ENCODE results near the gene OSBPL10.
A peak's percentile ranks its signal among the peaks of the same experiment; 100 is the strongest.
"Not testable (repeated sequence)": the region's sequence is repeated elsewhere in the genome, so short reads cannot be mapped to it uniquely, and the experiment has no call there.

The OSBPL10 gene, protein sequence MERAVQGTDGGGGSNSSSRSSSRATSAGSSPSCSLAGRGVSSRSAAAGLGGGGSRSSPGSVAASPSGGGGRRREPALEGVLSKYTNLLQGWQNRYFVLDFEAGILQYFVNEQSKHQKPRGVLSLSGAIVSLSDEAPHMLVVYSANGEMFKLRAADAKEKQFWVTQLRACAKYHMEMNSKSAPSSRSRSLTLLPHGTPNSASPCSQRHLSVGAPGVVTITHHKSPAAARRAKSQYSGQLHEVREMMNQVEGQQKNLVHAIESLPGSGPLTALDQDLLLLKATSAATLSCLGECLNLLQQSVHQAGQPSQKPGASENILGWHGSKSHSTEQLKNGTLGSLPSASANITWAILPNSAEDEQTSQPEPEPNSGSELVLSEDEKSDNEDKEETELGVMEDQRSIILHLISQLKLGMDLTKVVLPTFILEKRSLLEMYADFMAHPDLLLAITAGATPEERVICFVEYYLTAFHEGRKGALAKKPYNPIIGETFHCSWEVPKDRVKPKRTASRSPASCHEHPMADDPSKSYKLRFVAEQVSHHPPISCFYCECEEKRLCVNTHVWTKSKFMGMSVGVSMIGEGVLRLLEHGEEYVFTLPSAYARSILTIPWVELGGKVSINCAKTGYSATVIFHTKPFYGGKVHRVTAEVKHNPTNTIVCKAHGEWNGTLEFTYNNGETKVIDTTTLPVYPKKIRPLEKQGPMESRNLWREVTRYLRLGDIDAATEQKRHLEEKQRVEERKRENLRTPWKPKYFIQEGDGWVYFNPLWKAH

DNA sequence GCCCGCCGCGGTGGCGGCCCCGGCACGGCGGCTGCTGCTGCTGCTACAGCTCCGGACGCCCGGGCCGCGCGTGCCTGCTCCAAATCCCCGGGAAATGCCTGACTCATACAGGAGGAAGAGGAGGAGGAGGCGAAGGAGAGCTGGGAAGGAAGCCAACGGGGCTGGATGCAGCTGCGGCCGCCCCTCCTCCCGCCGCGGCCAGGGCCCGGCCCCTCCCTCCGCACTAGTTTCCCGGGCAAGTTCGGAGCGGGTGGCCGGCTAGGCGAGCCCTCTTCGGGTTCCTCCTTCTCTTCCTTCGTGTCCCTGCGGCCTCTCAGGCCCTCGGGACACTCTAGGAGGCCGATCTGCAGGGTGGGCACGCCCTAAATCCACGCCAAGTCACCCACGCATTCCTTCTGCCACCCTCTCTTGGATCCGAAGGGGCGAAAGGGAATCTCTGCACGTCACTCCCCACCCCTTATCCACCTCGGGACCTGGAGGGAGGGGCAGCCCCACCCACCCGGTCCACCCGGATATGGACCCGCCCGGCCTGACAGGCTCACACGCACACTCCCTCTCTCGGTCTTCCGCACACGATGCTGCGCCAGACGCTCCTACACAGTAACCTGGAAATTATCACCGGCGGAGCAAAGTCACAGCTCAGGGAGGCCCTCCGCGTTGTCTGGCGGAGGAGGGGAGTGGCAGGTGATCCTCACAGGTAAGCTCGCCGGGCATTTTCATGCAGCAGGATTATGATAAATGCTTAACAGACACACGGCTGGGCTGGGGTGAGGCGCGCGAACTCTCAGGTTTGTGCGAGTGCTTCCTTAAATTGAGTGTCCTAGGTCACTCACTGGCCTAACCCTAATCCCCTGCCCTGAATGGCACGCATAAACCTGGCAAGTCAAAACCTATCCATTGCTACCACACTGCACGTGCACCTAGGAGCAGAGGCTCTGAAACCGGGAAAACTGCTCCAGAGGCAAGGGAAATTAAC is at the start of gene OSBPL10, which contains the start of gene ZNF860:
OSBPL10 (minus strand) TSS at position 57 of the 976 bp plus-strand sequence. CDS start 83 bp downstream, outside the sequence.
ZNF860 (plus strand) TSS at position 545 of the 976 bp plus-strand sequence. CDS start 7,330 bp downstream, outside the sequence.
- ATAC-seq = peak; percentile 15 to 28

DNA sequence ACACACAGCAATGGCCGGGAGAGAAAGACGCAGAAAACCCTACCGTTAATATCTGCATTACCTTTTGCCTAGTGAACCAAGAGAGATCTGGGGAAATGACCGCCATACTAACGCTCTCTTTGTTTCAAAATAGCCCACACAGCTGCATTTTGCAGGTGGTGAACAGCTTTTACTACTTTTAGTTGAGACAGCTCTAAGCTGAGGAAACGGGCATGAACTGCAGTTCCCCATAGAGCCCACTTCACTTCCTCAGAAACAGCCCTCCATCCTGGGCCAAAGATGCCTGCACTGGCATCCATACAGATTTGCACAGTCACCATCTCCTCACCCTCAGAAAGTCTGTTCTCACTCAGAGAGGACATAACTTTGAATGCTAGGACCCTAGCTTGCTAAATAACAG is 45.5 kb upstream of the OSBPL10 start:
- ATAC-seq = no peak

DNA sequence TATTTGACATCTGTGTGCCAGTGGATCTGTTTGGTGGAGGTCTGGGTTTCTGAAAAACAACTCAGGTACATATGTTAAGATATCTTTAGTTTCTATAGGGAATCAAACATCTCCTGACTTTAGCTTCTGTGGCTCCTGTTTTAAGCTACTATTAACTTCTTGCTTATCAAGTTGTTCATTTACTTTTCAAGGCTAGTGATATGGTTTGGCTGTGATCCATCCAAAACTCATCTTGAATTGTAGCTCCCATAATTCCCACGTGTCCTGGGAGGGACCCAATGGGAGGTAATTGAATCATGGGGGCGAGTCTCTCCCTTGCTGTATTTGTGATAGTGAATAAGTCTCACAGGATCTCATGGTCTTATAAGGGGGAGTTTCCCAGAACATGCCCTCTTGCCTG is 41.9 kb upstream of the OSBPL10 start:
- ATAC-seq = no peak

DNA sequence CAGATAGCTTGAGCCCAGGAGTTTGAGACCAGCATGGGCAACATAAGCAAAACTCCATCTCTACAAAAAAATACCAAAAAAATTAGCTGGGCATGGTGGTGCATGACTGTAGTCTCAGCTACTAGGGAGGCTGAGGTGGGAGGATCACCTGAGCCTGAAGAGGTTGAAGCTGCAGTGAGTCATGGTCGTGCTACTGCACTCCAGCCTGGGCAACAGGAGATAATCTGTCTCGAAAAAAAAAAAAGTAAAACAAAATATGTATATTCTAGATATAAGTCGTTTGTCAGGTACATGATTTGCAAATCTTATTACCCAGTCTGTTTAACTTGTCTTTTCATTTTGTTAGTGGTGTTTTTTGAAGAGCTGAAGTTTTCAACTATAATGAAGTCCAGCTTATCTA is 40.7 kb upstream of the OSBPL10 start:
- ATAC-seq = no peak

DNA sequence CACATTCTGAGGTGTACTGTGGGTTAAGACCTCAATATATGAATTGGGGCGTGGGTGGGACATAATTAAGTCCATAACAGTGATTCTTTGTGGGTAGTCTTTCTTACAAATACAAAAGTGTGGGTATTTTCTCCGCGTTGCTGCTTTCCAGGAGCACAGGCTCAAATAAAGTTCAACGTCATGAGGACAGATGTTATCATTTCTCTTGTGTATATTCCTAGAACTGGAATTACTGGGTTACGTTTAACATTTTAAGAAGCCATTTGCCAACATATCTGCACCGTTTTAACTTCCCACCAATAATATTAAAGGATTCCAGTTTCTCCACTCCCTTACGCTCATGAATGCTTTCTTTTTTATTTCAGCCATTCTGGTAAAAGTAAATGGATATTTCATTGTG is 40.1 kb upstream of the OSBPL10 start:
- ATAC-seq = no peak

DNA sequence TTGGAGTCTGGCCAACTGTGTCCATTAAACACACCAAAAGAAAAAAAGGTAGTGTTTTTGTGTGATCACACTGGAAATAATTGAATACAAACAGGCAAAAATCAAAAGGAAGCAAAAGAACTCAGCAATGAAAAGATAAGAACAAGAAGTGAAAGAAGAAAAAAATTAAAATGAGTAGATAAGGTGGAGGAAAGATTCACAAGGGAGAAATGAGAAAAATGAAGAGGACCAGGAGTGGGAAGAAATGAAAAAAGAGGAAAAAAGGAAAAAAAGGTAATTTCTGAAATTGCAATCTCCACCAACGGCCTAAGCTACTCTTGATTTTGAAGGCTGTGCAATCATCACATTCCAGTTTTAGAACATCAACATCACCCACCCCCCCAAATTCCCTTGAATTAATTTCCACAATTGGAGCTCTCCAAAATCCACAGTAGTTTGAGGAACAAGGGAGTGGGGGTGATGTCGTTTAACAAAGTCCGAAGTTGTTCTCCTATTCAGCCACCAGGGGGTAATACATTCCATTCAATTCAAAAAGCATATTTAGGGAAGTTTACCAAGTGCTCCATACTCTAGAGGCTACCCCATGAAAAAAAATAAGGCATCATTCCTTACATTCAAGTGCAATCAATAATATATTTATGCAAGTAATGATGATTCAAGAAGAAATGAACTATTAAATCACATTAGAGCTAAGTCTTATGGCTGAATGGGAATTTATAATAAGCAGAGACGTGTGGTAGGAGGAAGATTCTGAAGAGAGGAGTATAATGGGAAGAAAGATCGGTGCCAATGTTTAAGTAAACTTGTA is 37.9 kb upstream of the OSBPL10 start:
- ATAC-seq = no peak

DNA sequence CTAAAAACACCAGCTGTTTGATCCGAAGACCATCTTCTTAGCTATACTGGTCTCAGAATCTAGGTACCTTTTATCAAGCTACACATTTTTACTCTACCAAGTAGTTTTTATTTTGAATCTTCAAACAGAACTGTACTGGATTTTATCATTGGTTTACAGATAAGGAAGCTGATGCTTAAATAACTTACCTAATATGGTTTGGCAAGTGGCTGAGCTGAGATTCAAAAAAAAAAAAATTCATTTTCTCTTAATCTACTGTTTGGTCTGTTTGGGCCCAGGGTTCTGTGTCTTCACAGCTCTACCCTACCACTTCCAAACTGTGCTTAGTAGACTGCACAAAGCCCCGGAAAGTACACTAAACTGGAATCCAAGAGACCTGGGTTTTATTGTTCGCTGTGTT is 36.2 kb upstream of the OSBPL10 start:
- no peak for ATAC-seq

DNA sequence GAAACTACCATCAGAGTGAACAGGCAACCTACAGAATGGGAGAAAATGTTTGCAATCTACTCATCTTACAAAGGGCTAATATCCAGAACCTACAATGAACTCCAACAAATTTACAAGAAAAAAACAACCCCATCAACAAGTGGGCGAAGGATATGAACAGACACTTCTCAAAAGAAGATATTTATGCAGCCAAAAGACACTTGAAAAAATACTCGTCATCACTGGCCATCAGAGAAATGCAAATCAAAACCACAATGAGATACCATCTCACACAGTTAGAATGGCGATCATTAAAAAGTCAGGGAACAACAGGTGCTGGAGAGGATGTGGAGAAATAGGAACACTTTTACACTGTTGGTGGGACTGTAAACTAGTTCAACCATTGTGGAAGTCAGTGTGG is 34.6 kb upstream of the OSBPL10 start:
- ATAC-seq = not testable (repeated sequence)

DNA sequence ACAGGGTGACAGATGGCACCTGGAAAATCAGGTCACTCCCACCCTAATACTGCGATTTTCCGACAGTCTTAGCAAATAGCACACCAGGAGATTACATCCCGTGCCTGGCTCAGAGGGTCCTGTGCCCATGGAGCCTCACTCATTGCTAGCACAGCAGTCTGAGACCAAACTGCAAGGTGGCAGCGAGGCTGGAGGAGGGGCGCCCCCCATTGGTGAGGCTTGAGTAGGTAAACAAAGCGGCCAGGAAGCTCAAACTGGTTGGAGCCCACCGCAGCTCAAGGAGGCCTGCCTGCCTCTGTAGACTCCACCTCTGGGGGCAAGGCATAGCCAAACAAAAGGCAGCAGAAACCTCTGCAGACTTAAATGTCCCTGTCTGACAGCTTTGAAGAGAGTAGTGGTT is 29.6 kb upstream of the OSBPL10 start:
- ATAC-seq = not testable (repeated sequence)

DNA sequence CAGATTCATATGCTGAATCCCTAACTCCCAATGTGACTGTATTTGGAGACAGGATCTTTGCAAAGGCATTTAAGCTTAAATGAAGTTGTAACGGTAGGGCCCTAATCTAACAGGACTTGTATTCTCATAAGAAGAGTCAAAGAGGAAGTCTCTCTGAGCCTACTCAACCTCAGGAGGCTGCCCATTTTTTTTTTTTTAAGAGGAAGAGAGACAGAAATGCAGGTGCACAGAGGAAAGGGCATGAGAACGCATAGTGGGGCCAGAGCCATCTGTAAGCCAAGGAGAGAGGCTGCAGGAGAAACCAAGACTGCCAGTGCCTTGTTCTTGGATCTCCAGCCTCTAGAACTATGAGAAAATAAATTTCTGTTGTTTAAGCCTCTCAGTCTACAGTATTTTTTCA is 28.9 kb upstream of the OSBPL10 start:
- no peak for ATAC-seq

DNA sequence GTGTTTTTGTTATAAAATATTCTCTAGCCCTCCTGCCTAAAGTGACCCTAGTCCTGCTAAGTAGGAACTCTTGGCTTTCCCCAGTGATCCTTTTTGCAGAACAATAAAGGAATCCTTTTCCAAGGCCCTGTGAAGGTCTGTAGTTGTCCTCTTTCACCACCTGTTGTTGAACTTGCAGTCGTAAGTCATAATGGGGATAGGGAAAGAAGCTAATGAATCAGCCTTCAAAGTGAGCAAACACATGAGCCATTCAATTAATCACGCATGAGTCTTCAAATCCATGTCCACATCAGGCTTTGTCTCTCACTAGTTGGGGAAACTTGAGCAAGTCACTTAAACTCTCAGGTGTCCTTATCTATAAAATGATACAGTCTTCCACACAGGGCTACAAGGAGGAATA is 28.0 kb upstream of the OSBPL10 start:
- ATAC-seq = no peak

DNA sequence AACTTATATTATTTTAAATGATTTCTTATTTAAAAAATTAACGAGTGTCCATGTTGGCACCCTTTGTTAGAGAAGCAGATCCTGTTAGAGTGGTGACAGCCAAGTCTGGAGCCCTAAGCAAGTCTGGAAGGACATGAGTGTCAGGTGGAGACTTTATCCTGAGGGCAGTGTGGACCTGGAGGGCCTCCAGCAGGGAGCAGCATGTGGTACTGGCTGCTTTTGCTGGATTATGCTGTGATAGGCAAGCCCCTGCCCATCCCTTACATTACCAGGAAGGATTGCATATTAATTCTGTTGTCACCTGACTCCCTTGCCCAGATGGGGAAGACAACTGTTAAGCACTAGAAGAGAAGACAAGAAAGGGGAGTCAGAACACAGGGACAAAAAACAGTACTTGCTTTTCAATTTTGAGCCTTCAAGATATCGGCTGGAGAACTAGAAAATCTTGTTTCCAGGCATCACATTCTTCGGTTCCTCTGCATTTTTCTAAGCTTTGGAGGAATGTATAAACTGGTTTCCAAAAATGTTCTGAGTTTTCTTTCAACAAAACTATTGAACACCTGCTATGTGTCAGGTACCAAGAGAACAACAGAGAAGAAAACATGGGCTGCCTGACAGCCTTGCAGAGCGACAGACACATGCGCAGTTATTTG is 23.2 kb upstream of the OSBPL10 start:
- no peak for ATAC-seq

DNA sequence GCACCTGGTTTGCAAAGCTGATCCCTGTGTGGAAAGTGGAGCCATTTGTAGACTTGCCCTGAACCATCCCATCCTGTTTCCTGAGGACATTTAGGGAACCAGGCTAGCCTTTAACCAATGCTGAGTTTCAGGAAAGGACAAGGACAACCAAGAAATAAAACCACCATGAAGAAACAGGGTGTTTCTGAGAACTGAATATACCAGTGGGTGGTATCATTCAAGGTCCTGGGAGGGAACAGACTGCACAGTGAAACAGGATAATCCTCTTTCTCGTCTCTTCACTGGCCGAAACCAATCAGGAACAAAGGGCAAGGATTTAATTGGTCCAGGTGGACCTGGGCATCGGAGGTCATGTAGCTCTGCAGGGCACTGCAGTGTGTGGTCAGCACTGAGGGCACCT is 22.3 kb upstream of the OSBPL10 start:
- no peak for ATAC-seq

DNA sequence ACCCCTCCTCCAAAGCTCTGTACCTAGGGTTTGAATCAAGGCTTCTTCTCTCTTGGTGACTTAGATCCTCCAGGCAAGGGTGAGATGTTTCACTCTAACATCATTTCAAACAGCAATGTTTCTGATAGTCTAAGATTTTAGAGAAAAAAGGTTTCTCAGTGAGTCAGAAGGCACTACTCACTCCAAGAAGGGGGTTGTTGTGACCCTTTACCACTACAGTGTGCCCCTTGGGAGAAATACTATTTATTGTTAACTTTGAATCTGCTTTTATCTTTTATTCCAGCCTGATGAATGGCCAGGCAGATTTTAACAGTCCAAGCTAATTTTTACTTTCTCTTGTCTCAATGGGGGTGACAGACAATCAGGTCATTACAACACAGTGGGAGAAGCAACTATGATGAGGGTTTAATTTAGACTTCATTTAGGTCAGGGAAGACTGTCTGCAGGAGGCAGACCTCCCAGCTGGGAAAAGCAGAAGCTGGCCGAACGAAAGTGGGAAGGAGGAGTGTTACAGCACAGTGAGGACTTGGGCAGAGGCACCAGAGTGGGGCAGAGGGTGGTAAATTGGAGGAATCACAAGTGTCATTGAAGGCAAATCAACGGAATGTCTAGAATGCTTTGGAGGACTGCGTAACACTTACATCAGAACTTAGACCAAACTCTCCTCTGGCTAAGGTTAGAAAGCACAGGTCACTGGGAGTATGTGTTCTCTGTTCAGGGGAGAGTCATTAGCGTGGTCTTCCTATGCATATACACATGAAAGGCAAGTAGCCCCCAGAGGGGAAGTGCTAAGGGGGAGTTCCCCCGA is 21.7 kb upstream of the OSBPL10 start:
- ATAC-seq = no peak

DNA sequence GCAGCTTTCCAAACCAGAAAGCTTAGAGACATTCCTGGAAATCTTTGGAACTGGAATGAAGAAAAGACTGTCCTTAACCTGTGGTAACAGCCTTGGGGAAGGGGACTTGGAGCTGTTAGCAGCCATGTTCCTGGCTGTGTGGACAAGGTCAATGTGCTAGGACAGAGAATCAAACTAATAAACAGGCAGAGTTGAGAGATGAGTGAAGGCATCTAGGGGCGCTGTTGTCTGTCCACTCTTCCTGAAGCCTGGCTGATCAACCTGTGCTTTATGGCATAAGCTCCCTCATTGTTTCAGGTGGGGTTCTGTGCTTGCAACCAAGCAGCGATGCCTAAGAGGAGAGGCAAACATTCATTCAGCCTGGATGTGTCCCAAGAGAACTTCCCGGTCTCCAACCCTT is 19.8 kb upstream of the OSBPL10 start:
- no peak for ATAC-seq

DNA sequence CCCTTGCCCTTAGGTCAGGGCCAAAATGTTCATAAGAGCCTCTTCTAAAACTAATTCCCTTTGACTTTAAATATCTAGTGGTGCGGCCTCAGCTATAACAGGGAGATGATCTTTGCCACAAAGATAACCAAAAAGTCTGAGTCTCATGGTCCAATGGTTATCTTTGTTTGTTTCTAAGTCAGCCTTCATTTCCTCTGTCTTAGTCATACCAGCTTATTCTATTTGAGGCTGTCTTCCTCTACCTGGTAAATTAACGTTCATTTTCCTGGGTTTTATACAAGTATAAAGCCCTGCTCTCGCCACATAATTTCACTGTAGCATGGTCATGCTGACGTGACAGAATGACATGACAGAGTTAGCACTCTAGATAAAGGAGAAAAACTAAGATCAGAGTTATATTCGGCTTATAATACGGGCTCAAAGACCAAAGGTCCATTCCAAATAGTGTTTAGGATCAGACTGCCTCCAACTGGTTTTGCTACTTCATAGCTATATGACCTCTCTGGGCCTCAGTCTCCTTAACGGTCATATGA is 18.9 kb upstream of the OSBPL10 start:
- no peak for ATAC-seq

DNA sequence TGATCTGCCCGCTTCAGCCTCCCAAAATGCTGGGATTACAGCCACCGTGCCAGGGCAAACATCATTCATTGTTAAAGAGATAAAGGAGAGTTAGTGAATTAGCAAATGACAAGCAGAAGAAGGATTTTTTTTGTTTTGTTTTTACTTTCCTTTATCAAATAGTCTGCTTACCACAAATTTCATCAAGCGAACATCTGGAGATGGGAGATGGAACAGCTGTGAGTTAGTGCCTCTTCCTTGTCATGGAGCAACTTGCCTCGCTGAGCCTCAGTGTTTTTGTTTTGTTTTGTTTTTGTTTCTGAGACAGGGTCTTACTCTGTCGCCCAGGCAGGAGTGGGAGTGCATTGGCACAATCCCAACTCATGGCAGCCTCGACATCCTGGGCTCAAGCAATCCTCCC is 16.4 kb upstream of the OSBPL10 start:
- ATAC-seq = no peak

DNA sequence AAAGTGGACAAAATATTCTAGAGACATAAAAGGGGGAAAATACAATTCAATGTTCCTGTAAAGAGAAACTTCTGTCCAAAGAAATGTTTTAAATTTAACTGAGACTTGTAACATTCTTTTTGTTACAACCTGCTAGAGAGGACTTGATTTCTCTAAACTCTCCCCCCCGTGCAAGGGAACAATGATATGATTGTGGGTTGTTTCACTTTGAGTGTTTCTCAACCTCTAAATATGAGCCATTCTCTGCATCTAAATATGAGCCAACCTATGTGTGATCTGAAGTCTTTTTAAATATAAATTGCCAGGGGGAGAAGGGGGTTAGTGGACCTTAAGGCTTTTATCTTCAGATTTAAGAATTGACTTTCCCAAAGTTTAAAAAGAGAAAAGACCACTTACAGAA is 15.1 kb upstream of the OSBPL10 start:
- ATAC-seq = no peak

DNA sequence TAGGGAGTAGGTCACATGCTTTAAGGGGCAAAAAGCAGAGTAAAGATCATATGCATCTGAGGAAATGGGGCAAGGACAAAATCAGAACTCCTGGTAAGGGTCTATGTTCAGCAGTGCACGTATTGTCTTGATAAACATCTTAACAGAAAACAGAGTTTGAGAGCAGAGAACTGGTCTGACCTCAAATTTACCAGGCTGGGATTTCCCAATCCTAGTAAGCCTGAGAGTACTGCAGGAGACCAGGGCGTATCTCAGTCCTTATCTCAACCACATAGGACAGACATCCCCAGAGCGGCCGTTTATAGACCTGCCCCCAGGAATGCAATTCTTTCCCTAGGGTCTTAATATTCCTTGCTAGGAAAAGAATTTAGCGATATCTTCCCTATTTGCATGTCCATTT is 14.0 kb upstream of the OSBPL10 start:
- not testable (repeated sequence) for ATAC-seq

DNA sequence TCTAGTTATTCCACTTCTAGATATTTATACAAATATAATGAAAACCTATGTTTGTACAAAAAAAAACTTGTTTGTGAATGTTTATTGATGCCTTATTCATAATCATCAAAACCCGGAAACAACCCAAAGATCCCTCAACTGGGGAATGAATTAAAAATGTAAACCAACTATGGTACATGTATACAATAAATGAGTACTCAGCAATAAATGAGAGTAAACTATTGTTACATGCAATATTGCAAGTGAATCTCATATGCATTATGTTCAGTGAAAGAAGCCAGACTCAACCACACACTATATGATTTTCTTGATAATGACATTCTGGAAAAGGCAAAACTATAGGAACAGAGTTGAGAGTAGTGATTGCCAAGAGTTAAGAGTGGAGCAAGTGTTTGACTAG is 12.8 kb upstream of the OSBPL10 start:
- ATAC-seq = no peak
